ENCODE measurements around the gene PRDM16. TPM values are rescaled to one million over a fixed set of nuclear protein-coding genes. Genes with fewer than 3 reads are reported as not detected.
A peak's percentile ranks its signal among the peaks of the same experiment; 100 is the strongest.

PRDM16 gene
- total RNA-seq, 1 experiment from 2014 or later = 5.3 TPM

DNA sequence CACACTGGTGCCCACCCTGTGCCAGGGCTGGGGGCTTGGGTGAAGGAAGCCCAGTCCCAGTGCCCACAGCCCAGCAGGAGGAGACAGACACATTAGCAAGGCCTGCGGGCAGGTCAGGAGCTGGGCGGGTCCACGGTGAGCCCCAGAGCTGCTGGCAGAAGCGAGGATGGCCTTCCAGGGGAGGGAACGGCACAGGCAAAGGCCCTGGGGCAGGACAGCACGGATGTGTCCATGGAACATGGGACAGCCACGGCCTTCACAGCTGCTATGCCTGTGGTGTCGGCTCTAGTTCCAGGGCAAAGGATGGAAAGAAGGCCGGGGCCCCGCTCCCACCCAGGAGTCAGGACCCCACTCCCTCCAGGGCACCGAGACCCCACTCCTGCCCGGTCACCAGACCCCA, 220.5 kb downstream of the PRDM16 start:
- Mint-ChIP-seq H3K4me3 (ENCODE audit: unreplicated experiment) (no peak overlapping the region), H3K36me3 (ENCODE audit: insufficient read depth, unreplicated experiment) (peaks cover 6% of the 10 kb centered on the region), H3K9me3 (ENCODE audit: unreplicated experiment) (no peaks in the 10 kb centered on the region), H3K4me1 (ENCODE audit: low read depth, unreplicated experiment) (peaks cover 18% of the 10 kb centered on the region), H3K27ac (ENCODE audit: unreplicated experiment) (no peak overlapping the region), H3K27me3 (ENCODE audit: insufficient read depth, unreplicated experiment) (no peaks in the 10 kb centered on the region)
- Histone ChIP-seq H3K4me3 (ENCODE audit: low read depth, low read length) (no peak overlapping the region), H3K36me3 (ENCODE audit: control insufficient read depth, insufficient read depth, low read length) (no peaks in the 10 kb centered on the region), H3K27me3 (replicated peaks; ENCODE audit: control insufficient read depth, insufficient read depth, low read length) (no peaks in the 10 kb centered on the region), H3K9me3 (no peaks in the 10 kb centered on the region), H3K4me1 (peaks cover 33% of the 10 kb centered on the region)
- TF ChIP-seq, protein P1, sequence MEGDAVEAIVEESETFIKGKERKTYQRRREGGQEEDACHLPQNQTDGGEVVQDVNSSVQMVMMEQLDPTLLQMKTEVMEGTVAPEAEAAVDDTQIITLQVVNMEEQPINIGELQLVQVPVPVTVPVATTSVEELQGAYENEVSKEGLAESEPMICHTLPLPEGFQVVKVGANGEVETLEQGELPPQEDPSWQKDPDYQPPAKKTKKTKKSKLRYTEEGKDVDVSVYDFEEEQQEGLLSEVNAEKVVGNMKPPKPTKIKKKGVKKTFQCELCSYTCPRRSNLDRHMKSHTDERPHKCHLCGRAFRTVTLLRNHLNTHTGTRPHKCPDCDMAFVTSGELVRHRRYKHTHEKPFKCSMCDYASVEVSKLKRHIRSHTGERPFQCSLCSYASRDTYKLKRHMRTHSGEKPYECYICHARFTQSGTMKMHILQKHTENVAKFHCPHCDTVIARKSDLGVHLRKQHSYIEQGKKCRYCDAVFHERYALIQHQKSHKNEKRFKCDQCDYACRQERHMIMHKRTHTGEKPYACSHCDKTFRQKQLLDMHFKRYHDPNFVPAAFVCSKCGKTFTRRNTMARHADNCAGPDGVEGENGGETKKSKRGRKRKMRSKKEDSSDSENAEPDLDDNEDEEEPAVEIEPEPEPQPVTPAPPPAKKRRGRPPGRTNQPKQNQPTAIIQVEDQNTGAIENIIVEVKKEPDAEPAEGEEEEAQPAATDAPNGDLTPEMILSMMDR (IDR thresholded peaks at IDR 0.05; ENCODE audit: insufficient read depth in 1 of 2, low read depth in 1 of 2, low read length in 1 of 2, severe bottlenecking in 1 of 2, unreplicated experiment in 1 of 2) = no peak
- BruUV-seq (replicated peaks) = no TSS peak
- intact Hi-C loops (cut with micrococcal nuclease; ENCODE audit: unreplicated experiment) = no loop called here
- ChIA-PET CTCF (no interaction called here), POLR2A (no interaction called here)
- no peak for DNase-seq

- Mint-ChIP-seq H3K4me3 (ENCODE audit: unreplicated experiment) (no peak overlapping the region), H3K36me3 (ENCODE audit: insufficient read depth, unreplicated experiment) (peaks cover 6% of the 10 kb centered on the region), H3K4me1 (ENCODE audit: low read depth, unreplicated experiment) (peaks cover 22% of the 10 kb centered on the region), H3K9me3 (ENCODE audit: unreplicated experiment) (no peaks in the 10 kb centered on the region), H3K27ac (ENCODE audit: unreplicated experiment) (no peak overlapping the region), H3K27me3 (ENCODE audit: insufficient read depth, unreplicated experiment) (no peaks in the 10 kb centered on the region)
- Histone ChIP-seq H3K27me3 (replicated peaks; ENCODE audit: control insufficient read depth, insufficient read depth, low read length) (no peaks in the 10 kb centered on the region), H3K4me3 (ENCODE audit: low read depth, low read length) (no peak overlapping the region), H3K4me1 (peaks cover 43% of the 10 kb centered on the region), H3K36me3 (ENCODE audit: control insufficient read depth, insufficient read depth, low read length) (no peaks in the 10 kb centered on the region), H3K9me3 (no peaks in the 10 kb centered on the region)
- no TSS peak for BruUV-seq (replicated peaks)
- DNase-seq = no peak
- intact Hi-C loops (cut with micrococcal nuclease; ENCODE audit: unreplicated experiment) = no loop called here
- ChIA-PET CTCF (no interaction called here), POLR2A (no interaction called here)
- TF ChIP-seq, protein P1 (IDR thresholded peaks at IDR 0.05; ENCODE audit: insufficient read depth in 1 of 2, low read depth in 1 of 2, low read length in 1 of 2, severe bottlenecking in 1 of 2, unreplicated experiment in 1 of 2) = no peak
Observed at GRCh38 chr1:3290438-3290837, 221.4 kb downstream of the PRDM16 start.

GRCh38 chr1:3290915-3291314, 221.9 kb downstream of the PRDM16 start:
- Mint-ChIP-seq H3K9me3 (ENCODE audit: unreplicated experiment) (no peaks in the 10 kb centered on the region), H3K4me3 (ENCODE audit: unreplicated experiment) (no peak overlapping the region), H3K27ac (ENCODE audit: unreplicated experiment) (no peak overlapping the region), H3K4me1 (ENCODE audit: low read depth, unreplicated experiment) (peaks cover 22% of the 10 kb centered on the region), H3K27me3 (ENCODE audit: insufficient read depth, unreplicated experiment) (no peaks in the 10 kb centered on the region), H3K36me3 (ENCODE audit: insufficient read depth, unreplicated experiment) (peaks cover 6% of the 10 kb centered on the region)
- POLR2A ChIA-PET = no interaction called here
- intact Hi-C loops (cut with micrococcal nuclease; ENCODE audit: unreplicated experiment) = no loop called here
- H3K27me3 ChIP-seq (replicated peaks; ENCODE audit: control insufficient read depth, insufficient read depth, low read length) = no peaks in the 10 kb centered on the region
- H3K4me1 ChIP-seq = peaks cover 44% of the 10 kb centered on the region
- CTCF ChIA-PET = no interaction called here
- H3K4me3 ChIP-seq (ENCODE audit: low read depth, low read length) = no peak overlapping the region
- no peaks in the 10 kb centered on the region for H3K36me3 ChIP-seq (ENCODE audit: control insufficient read depth, insufficient read depth, low read length)
- no peaks in the 10 kb centered on the region for H3K9me3 ChIP-seq
- no TSS peak for BruUV-seq (replicated peaks)
- peak in 1 of 2 experiments; percentile 48 for DNase-seq
- TF ChIP-seq, protein P1 (IDR thresholded peaks at IDR 0.05; ENCODE audit: insufficient read depth in 1 of 2, low read depth in 1 of 2, low read length in 1 of 2, severe bottlenecking in 1 of 2, unreplicated experiment in 1 of 2) = no peak
